Upper lobe of left lung (tissue), 6 donors: ENCODE data around the gene FAM83F. TPM values are rescaled to one million over a fixed set of nuclear protein-coding genes. Genes with fewer than 3 reads are reported as not detected.

Experiments used
- ATAC-seq, 2 donors: fragments of 200-7000 bp; cut with Tn5 transposase; one replicate each; pipeline ENCODE4 v1.9.1; 2022; ENCODE audit warnings: mild to moderate bottlenecking in 2 of 2, moderate library complexity in 2 of 2; ENCODE audit not compliant: low FRiP score in 2 of 2
- DNase-seq, 2 donors: peaks; one replicate each; pipeline ENCODE4 v3.0.0-alpha.2; 2019 to 2020
- H3K27ac ChIP-seq, 4 donors: fragments of 200-600 bp; sonication (generic); one replicate each; pipeline ENCODE4 v1.5.1; 2016 to 2019
- H3K27me3 ChIP-seq, 4 donors: fragments of 200-600 bp; sonication (generic); one replicate each; pipeline ENCODE4 v1.5.1; 2017 to 2019
- H3K36me3 ChIP-seq, 4 donors: fragments of 200-600 bp; sonication (generic); one replicate each; pipeline ENCODE4 v1.5.1; 2016 to 2019
- H3K4me1 ChIP-seq, 4 donors: fragments of 200-600 bp; sonication (generic); one replicate each; pipeline ENCODE4 v1.5.1; 2018 to 2019
- H3K4me3 ChIP-seq, 4 donors: fragments of 200-600 bp; sonication (generic); one replicate each; pipeline ENCODE4 v1.5.1; 2017 to 2019; ENCODE audit warnings: mild to moderate bottlenecking in 2 of 4, moderate library complexity in 1 of 4
- H3K9me3 ChIP-seq, 4 donors: fragments of 200-600 bp; sonication (generic); one replicate each; pipeline ENCODE4 v1.5.1; 2018 to 2019
- CTCF ChIP-seq, 6 experiments: fragments of 450-650 bp in 4 of 6; fragments of 200-600 bp in 2 of 6; sonication (generic) in 2 of 6; IDR thresholded peaks; one replicate each; pipeline ENCODE4 v1.5.1; 2016 to 2019; ENCODE audit warnings: antibody characterized with exemption in 6 of 6
- EP300 ChIP-seq, 4 donors: sonication (generic); formaldehyde crosslinking; IDR thresholded peaks; one replicate each; pipeline ENCODE4 v1.5.1; 2017; ENCODE audit warnings: antibody characterized with exemption in 4 of 4, control low read depth in 2 of 4
- POLR2A ChIP-seq, 4 donors: fragments of 450-650 bp; IDR thresholded peaks; one replicate each; pipeline ENCODE4 v1.5.1; 2016 to 2017; ENCODE audit warnings: antibody characterized with exemption in 4 of 4, mild to moderate bottlenecking in 2 of 4
- POLR2AphosphoS5 ChIP-seq, 2 donors: sonication (generic); formaldehyde crosslinking; IDR thresholded peaks; one replicate each; pipeline ENCODE4 v1.5.1; 2017; ENCODE audit warnings: antibody characterized with exemption in 2 of 2
- WGBS, 2 donors: methylation state at CpG; one replicate each; pipeline ENCODE4 v1.1.5; 2017 to 2018; 5-methylcytosine and 5-hydroxymethylcytosine counted together
- total RNA-seq, 6 donors: library from RNA; depleted of rRNA in 4 of 6; stranded (reverse); fragments of >200 nt in 4 of 6; gene quantifications; one replicate each; pipeline versions ENCODE4 v1.1.0 to v1.2.1, GENCODE V29; 2016 to 2021
- donor health status: DM: no; HTN: no; CAD: no; lungs with moderate emphysema.
- donor health status: DM: no; HTN: yes; CAD: no; lungs with severe emphysema.

Gene FAM83F
- total RNA-seq, 6 donors from 2014 or later = 0.23 to 2.8 (median 0.67) TPM

- TF ChIP-seq POLR2A (IDR thresholded peaks at IDR 0.05) (no peak), EP300 (IDR thresholded peaks at IDR 0.05) (no peak), POLR2AphosphoS5 (IDR thresholded peaks at IDR 0.05) (no peak), CTCF (IDR thresholded peaks at IDR 0.05) (no peak)
- DNase-seq = no peak
- 60 to 77% methylated on average over 3 of the region's 3 CpGs for WGBS, 2 donors
- Histone ChIP-seq H3K9me3 (no peaks in the 10 kb centered on the region), H3K27me3 (no peaks in the 10 kb centered on the region), H3K4me3 (no peak overlapping the region), H3K27ac (no peak overlapping the region), H3K4me1 (peaks cover 5 to 21% (median 13%) of the 10 kb centered on the region in 4 donors), H3K36me3 (no peaks in the 10 kb centered on the region)
- no peak for ATAC-seq
Measured at GRCh38 chr22:40037320-40037719, 42.6 kb downstream of the FAM83F start.

DNA sequence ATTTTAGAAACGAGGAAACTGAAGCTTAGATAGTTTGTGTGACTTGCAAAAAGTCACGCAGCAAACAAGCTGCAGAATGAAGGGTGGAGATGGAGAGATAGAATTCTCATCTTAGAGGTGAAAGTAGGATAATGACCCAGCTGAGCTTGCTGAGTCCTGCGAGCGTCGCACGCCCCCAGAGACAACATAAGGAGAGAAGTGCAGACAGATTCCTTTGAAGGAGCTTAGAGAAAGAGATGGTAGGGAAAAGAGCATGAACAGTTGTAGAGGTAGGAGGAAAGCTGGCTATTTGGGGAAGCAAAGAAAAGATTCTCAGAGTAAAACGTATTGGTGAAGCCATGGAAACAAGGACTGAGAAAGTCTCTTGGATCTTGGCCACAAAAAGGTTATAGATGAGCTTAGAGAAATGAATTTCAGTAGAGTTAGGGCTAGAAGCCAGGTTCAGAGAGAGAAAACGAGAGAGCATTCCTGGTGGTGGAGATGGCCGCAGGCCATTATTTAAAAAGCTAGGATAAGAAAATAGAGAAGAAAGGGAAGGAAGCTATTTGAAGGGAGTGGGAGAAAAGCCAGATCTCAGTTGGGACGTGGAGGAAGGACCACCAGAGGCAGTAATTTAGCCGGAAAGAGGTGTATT is 44.8 kb downstream of the FAM83F start:
- Histone ChIP-seq H3K4me3 (no peak overlapping the region), H3K27ac (no peak overlapping the region), H3K9me3 (no peaks in the 10 kb centered on the region), H3K36me3 (no peaks in the 10 kb centered on the region), H3K27me3 (no peaks in the 10 kb centered on the region), H3K4me1 (peaks cover 13 to 36% (median 26%) of the 10 kb centered on the region in 4 donors)
- TF ChIP-seq CTCF (IDR thresholded peaks at IDR 0.05) (no peak), EP300 (IDR thresholded peaks at IDR 0.05) (no peak), POLR2A (IDR thresholded peaks at IDR 0.05) (no peak), POLR2AphosphoS5 (IDR thresholded peaks at IDR 0.05) (no peak)
- ATAC-seq (no peak), DNase-seq (no peak)
- 53 to 57% methylated on average over 11 of the region's 11 CpGs for whole genome bisulfite sequencing, 2 donors

GRCh38 chr22:40040927-40041326 is 46.2 kb downstream of the FAM83F start:
- DNase-seq (no peak), ATAC-seq (no peak)
- H3K36me3 ChIP-seq = no peaks in the 10 kb centered on the region
- 14 to 21% methylated on average over 4 of the region's 4 CpGs for WGBS, 2 donors
- no peaks in the 10 kb centered on the region for H3K9me3 ChIP-seq
- TF ChIP-seq POLR2A (IDR thresholded peaks at IDR 0.05) = no peak
- no peak for TF ChIP-seq CTCF (IDR thresholded peaks at IDR 0.05)
- no peak for TF ChIP-seq POLR2AphosphoS5 (IDR thresholded peaks at IDR 0.05)
- no peak for TF ChIP-seq EP300 (IDR thresholded peaks at IDR 0.05)
- H3K4me1 ChIP-seq = peaks cover 18 to 39% (median 31%) of the 10 kb centered on the region in 4 donors
- H3K27ac ChIP-seq = peak overlapping the region in 3 of 4 donors; percentile 14 to 34 (median 23)
- no peaks in the 10 kb centered on the region for H3K27me3 ChIP-seq
- H3K4me3 ChIP-seq = no peak overlapping the region

GRCh38 chr22:40041366-40042137 is 46.8 kb downstream of the FAM83F start:
- Histone ChIP-seq H3K36me3 (no peaks in the 10 kb centered on the region), H3K4me3 (no peak overlapping the region), H3K4me1 (peaks cover 23 to 44% (median 36%) of the 10 kb centered on the region in 4 donors), H3K27ac (peak overlapping the region in 3 of 4 donors; percentile 14 to 34 (median 23)), H3K27me3 (no peaks in the 10 kb centered on the region), H3K9me3 (no peaks in the 10 kb centered on the region)
- no peak for TF ChIP-seq CTCF (IDR thresholded peaks at IDR 0.05)
- no peak for TF ChIP-seq POLR2AphosphoS5 (IDR thresholded peaks at IDR 0.05)
- no peak for TF ChIP-seq EP300 (IDR thresholded peaks at IDR 0.05)
- no peak for TF ChIP-seq POLR2A (IDR thresholded peaks at IDR 0.05)
- ATAC-seq (no peak), DNase-seq (no peak)
- 64 to 75% methylated on average over 7 to 8 of the region's 8 CpGs for WGBS, 2 donors
